CD4-positive, alpha-beta T cell (primary cell): ENCODE data around the gene CASQ2. TPM values are rescaled to one million over a fixed set of nuclear protein-coding genes. Genes with fewer than 3 reads are reported as not detected.

ENCODE experiments used
- ATAC-seq: fragments of 200-7000 bp; cut with Tn5 transposase; one replicate; pipeline ENCODE4 v1.10.0; 2022; ENCODE audit warnings: mild to moderate bottlenecking; ENCODE audit not compliant: poor library complexity
- CTCF ChIA-PET: fragments of 350-600 bp; sonication (Branson Sonifier 250); formaldehyde crosslinking; loops from one replicate; lab custom pipeline; 2021; ENCODE audit warnings: antibody characterized with exemption, inconsistent platforms; lab: Charles Lee
- POLR2A ChIA-PET: fragments of 350-600 bp; sonication (Branson Sonifier 250); formaldehyde crosslinking; loops from one replicate; lab custom pipeline; 2021; ENCODE audit warnings: antibody characterized with exemption, inconsistent platforms; lab: Charles Lee
- DNase-seq, 14 experiments: peaks; one replicate each; pipeline ENCODE4 v3.0.0-alpha.2; 2013 to 2020; ENCODE audit warnings: mixed read lengths in 2 of 14
- H3K27ac ChIP-seq, 2 donors: one replicate each; pipeline versions ENCODE4 v1.5.1 to v1.7.0; 2013; ENCODE audit warnings: low read length in 2 of 2, low read depth in 1 of 2, mild to moderate bottlenecking in 1 of 2
- H3K27me3 ChIP-seq, 2 experiments: 1 replicate in 1 of 2; 2 replicates in 1 of 2; pipeline versions ENCODE4 v1.6.1 to v1.7.0; 2013; ENCODE audit warnings: low read length in 2 of 2, control low read depth in 1 of 2, mild to moderate bottlenecking in 1 of 2, moderate library complexity in 1 of 2; ENCODE audit not compliant: insufficient read depth in 2 of 2, control insufficient read depth in 1 of 2
- H3K36me3 ChIP-seq: one replicate; pipeline ENCODE4 v1.6.1; 2013; ENCODE audit warnings: low read length, control low read depth; ENCODE audit not compliant: insufficient read depth
- H3K4me1 ChIP-seq: one replicate; pipeline ENCODE4 v1.6.1; 2013; ENCODE audit warnings: low read length, control low read depth; ENCODE audit not compliant: insufficient read depth
- H3K4me3 ChIP-seq: one replicate; pipeline ENCODE4 v1.5.1; 2013; ENCODE audit warnings: mild to moderate bottlenecking, low read length, moderate library complexity
- H3K9me3 ChIP-seq, 2 experiments: 1 replicate in 1 of 2; 2 replicates in 1 of 2; pipeline versions ENCODE4 v1.6.1 to v1.7.0; 2013; ENCODE audit warnings: low read length in 2 of 2, mild to moderate bottlenecking in 2 of 2, control low read depth in 1 of 2, moderate library complexity in 1 of 2; ENCODE audit not compliant: control insufficient read depth in 1 of 2, insufficient read depth in 1 of 2
- H3K27ac Mint-ChIP-seq: one replicate; pipeline ENCODE4 v1.8.0; 2020; ENCODE audit warnings: mixed read lengths
- H3K27me3 Mint-ChIP-seq: one replicate; pipeline ENCODE4 v1.8.0; 2021; ENCODE audit warnings: mixed read lengths
- H3K36me3 Mint-ChIP-seq: one replicate; pipeline ENCODE4 v1.8.0; 2021; ENCODE audit warnings: low read depth, mixed read lengths
- H3K4me1 Mint-ChIP-seq: one replicate; pipeline ENCODE4 v1.8.0; 2021; ENCODE audit warnings: low read depth, mixed read lengths
- H3K4me3 Mint-ChIP-seq: one replicate; pipeline ENCODE4 v1.8.0; 2020; ENCODE audit warnings: mild to moderate bottlenecking, mixed read lengths
- H3K9me3 Mint-ChIP-seq: one replicate; pipeline ENCODE4 v1.8.0; 2020; ENCODE audit warnings: mixed read lengths
- CTCF ChIP-seq: fragments of 200-600 bp; IDR thresholded peaks from one replicate; pipeline ENCODE4 v1.8.0; 2022; ENCODE audit warnings: antibody characterized with exemption, mild to moderate bottlenecking
- intact Hi-C, 2 experiments: fragments of 100-400 bp; cut with DNase I in 1 of 2; cut with micrococcal nuclease in 1 of 2; formaldehyde crosslinking; loops; one replicate each; pipeline versions ENCODE4 v1.15.1 to v1.9.0; 2023 to 2025; cut with DNase I, micrococcal nuclease
- total RNA-seq, 174 experiments: library from RNA in 2 of 174; stranded (reverse) in 2 of 174; gene quantifications; one replicate each; pipeline ENCODE4 v1.2.3 and lab custom pipeline; 2021 to 2026

CASQ2 gene
- total RNA-seq, 2 experiments from 2014 or later, result not detected

GRCh38 chr1:115748401-115749150 lies 19.9 kb downstream of the CASQ2 start:
- H3K36me3 ChIP-seq, result no peaks in the 10 kb centered on the region
- ATAC-seq (no peak), DNase-seq (no peak)
- H3K9me3 ChIP-seq, result peaks cover 0 to 3% of the 10 kb centered on the region in 2 experiments
- Mint-ChIP-seq H3K36me3 (no peaks in the 10 kb centered on the region), H3K4me3 (no peak overlapping the region), H3K27me3 (peaks cover 30% of the 10 kb centered on the region), H3K9me3 (no peaks in the 10 kb centered on the region), H3K27ac (no peak overlapping the region), H3K4me1 (no peaks in the 10 kb centered on the region)
- H3K27ac ChIP-seq, result no peak overlapping the region
- H3K4me3 ChIP-seq, result no peak overlapping the region
- H3K4me1 ChIP-seq, result no peaks in the 10 kb centered on the region
- ChIA-PET POLR2A (no interaction called here), CTCF (no interaction called here)
- H3K27me3 ChIP-seq, result peaks cover 0 to 4% of the 10 kb centered on the region in 2 experiments
- intact Hi-C loops, result no loop called here
- no peak for TF ChIP-seq CTCF

- Mint-ChIP-seq H3K4me1 (no peaks in the 10 kb centered on the region), H3K36me3 (no peaks in the 10 kb centered on the region), H3K4me3 (no peak overlapping the region), H3K27me3 (peaks cover 17% of the 10 kb centered on the region), H3K9me3 (no peaks in the 10 kb centered on the region), H3K27ac (no peak overlapping the region)
- ChIA-PET CTCF (no interaction called here), POLR2A (no interaction called here)
- Histone ChIP-seq H3K4me1 (no peaks in the 10 kb centered on the region), H3K36me3 (no peaks in the 10 kb centered on the region), H3K27me3 (peaks cover 0 to 4% of the 10 kb centered on the region in 2 experiments), H3K27ac (no peak overlapping the region), H3K9me3 (peaks cover 0 to 3% of the 10 kb centered on the region in 2 experiments), H3K4me3 (no peak overlapping the region)
- DNase-seq (no peak), ATAC-seq (no peak)
- TF ChIP-seq CTCF, result no peak
- intact Hi-C loops, result no loop called here
These were observed 22.4 kb downstream of the CASQ2 start for GRCh38 chr1:115746021-115746690.

DNA sequence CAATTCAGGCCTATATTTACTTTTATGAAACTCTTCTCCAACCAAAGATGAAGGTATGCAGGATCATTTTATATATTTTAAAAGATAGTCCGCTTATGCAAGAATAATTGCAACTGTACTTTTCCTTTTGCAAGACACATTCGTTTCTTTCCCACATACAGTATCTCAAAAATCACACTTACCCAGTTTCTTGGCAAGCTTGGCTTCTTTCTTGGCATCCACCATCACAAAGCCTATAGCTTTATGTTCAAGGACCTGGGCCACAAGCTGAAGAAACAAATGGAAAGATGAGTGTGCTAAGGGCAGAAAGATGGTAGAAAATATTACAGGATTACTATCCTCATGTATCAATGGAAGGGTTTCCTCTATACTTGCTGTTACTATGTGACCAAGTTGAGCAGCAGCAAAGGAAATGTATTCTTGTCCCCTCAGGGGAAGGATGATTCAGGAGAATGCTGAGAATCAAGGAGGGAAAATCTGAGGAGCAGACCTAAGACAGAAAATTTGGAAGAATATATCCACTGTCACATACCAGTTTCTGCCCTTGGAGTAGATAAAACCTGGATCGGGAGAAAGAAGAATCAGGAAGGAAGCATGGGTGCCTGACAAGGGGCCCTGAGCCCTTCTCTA lies 23.8 kb downstream of the CASQ2 start:
- peaks cover 18% of the 10 kb centered on the region for H3K27me3 Mint-ChIP-seq
- POLR2A ChIA-PET, result no interaction called here

More for the DNA sequence above, 23.8 kb downstream of the CASQ2 start:
- Mint-ChIP-seq H3K4me3 (no peak overlapping the region), H3K27ac (no peak overlapping the region), H3K4me1 (no peaks in the 10 kb centered on the region), H3K36me3 (no peaks in the 10 kb centered on the region), H3K9me3 (no peaks in the 10 kb centered on the region)
- no peak overlapping the region for H3K4me3 ChIP-seq
- CTCF ChIA-PET, result no interaction called here
- H3K36me3 ChIP-seq, result no peaks in the 10 kb centered on the region
- DNase-seq (no peak), ATAC-seq (no peak)
- no peak for TF ChIP-seq CTCF
- peaks cover under 1 to 6% of the 10 kb centered on the region in 2 experiments for H3K27me3 ChIP-seq
- peaks cover 0 to 3% of the 10 kb centered on the region in 2 experiments for H3K9me3 ChIP-seq
- no peak overlapping the region for H3K27ac ChIP-seq
- intact Hi-C loops, result no loop called here
- no peaks in the 10 kb centered on the region for H3K4me1 ChIP-seq
